ENCODE measurements around the gene LRRC75A. TPM values are rescaled to one million over a fixed set of nuclear protein-coding genes. Genes with fewer than 3 reads are reported as not detected.

The LRRC75A gene
- total RNA-seq, 6 donors from 2014 or later = 2.1 to 7.3 (median 5.2) TPM

DNA sequence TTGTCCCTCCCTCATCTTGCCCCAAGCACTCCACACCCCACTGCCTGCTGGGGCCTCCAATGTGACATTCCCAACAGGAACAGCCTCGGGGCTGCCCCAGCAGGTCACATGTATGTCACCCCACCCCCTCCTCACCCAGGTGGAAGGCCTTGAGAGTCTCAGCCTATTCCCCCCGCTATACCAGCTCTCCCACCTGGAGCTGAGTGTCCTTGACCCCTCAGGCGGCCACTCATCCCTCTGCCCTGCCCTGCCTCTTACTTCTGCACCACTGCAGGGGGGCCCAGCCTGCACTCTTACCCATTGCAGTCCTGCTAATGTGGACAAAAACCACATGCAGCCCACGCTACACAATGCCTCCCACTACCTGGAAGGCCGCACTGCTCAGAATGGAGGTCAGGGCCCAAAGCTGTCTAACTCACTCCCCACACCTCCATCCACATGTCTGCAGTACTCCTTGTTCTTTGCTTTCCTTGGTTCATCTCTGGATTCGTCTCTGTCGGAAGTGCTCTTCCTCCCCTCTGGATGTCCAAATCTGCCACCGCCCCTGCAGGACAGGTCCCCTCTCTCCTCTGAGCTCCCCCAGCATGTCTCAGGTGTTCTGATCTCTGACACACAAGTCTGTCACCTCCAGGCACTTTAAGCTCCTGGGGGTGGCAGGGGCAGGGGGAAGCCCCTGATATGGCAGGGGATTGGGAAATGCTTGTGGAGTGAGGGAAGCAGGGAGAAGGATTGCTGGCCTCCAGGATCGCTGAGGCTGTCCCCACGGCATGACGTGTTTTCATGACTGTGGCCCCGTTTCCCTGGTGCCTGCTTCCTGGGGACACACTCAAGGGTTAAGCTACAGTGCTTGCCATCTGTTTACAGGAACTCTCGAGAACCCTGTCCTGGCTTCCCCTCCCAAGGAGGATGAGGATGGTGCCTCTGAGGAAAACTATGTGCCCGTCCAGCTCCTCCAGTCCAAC lies 55.8 kb downstream of the LRRC75A start:
- H3K27me3 ChIP-seq = no peaks in the 10 kb centered on the region
- TF ChIP-seq EP300 (IDR thresholded peaks at IDR 0.05) (no peak), POLR2A (IDR thresholded peaks at IDR 0.05) (no peak), POLR2AphosphoS5 (IDR thresholded peaks at IDR 0.05) (no peak)
- TF ChIP-seq, protein P1, sequence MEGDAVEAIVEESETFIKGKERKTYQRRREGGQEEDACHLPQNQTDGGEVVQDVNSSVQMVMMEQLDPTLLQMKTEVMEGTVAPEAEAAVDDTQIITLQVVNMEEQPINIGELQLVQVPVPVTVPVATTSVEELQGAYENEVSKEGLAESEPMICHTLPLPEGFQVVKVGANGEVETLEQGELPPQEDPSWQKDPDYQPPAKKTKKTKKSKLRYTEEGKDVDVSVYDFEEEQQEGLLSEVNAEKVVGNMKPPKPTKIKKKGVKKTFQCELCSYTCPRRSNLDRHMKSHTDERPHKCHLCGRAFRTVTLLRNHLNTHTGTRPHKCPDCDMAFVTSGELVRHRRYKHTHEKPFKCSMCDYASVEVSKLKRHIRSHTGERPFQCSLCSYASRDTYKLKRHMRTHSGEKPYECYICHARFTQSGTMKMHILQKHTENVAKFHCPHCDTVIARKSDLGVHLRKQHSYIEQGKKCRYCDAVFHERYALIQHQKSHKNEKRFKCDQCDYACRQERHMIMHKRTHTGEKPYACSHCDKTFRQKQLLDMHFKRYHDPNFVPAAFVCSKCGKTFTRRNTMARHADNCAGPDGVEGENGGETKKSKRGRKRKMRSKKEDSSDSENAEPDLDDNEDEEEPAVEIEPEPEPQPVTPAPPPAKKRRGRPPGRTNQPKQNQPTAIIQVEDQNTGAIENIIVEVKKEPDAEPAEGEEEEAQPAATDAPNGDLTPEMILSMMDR (IDR thresholded peaks at IDR 0.05) = no peak
- 60 to 70% methylated on average over 10 to 14 of the region's 14 CpGs for WGBS, 2 donors
- ATAC-seq (ENCODE audit: low FRiP score in 2 of 2) (no peak), DNase-seq (no peak)
- H3K4me3 ChIP-seq = no peak overlapping the region
- H3K4me1 ChIP-seq = peaks cover 16 to 24% (median 19%) of the 10 kb centered on the region in 4 donors
- peak overlapping the region in 1 of 4 donors; percentile 9 for H3K27ac ChIP-seq
- H3K36me3 ChIP-seq = peaks cover 0 to 25% (median 12%) of the 10 kb centered on the region in 4 donors
- H3K9me3 ChIP-seq = no peaks in the 10 kb centered on the region

DNA sequence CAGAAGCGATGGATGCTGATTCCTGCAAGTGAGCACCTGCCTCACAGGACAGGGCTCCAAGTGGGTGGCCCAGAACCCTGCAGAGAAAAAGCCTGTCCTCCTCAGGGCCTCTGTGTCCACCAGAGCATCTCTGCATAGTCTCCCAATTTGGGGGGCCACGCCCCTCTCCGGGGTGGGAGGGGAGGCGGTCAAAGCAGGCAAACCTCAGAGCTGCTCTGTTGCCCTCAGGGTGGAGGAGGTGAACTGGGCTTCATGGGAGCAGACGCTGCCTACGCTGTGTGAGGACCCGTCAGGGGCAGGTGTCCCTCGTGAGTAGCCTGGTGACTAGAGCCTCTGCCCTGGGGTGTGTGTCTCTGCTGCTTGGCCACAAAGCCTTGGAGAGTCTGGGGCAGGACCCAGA lies 57.3 kb downstream of the LRRC75A start:
- ATAC-seq (ENCODE audit: low FRiP score in 2 of 2) (no peak), DNase-seq (no peak)
- TF ChIP-seq, protein P1 (IDR thresholded peaks at IDR 0.05) = no peak
- no peak for TF ChIP-seq EP300 (IDR thresholded peaks at IDR 0.05)
- TF ChIP-seq POLR2AphosphoS5 (IDR thresholded peaks at IDR 0.05) = no peak
- TF ChIP-seq POLR2A (IDR thresholded peaks at IDR 0.05) = no peak
- WGBS, 2 donors = 40 to 74% methylated on average over 1 to 8 of the region's 8 CpGs
- Histone ChIP-seq H3K27ac (no peak overlapping the region), H3K4me1 (peaks cover under 1 to 9% (median 5%) of the 10 kb centered on the region in 4 donors), H3K9me3 (no peaks in the 10 kb centered on the region), H3K27me3 (no peaks in the 10 kb centered on the region), H3K36me3 (peaks cover 0 to 25% (median 9%) of the 10 kb centered on the region in 4 donors), H3K4me3 (no peak overlapping the region)

DNA sequence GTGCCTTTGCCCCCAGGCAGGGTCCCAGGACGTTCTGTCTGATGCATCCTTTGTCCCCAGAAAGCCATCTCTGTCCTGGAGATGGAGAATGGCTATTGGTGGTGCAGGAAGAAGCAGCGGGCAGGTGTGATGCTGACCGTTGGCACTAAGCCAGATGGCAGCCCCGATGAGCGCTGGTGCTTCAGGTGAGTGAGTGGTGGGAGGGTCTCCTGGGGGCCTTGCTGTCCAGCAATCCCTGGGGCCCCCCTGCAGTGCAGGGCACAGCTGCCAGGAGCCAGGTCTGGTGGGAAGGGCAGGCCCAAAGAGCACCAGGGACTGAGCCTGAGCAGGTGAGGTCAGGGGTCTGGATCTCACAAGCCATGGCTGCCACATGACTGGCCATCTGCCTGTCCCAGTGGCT lies 58.5 kb downstream of the LRRC75A start:
- TF ChIP-seq EP300 (IDR thresholded peaks at IDR 0.05) = no peak
- TF ChIP-seq, protein P1 (IDR thresholded peaks at IDR 0.05) = no peak
- TF ChIP-seq POLR2A (IDR thresholded peaks at IDR 0.05) = no peak
- no peak for TF ChIP-seq POLR2AphosphoS5 (IDR thresholded peaks at IDR 0.05)
- DNase-seq (no peak), ATAC-seq (ENCODE audit: low FRiP score in 2 of 2) (no peak)
- H3K27ac ChIP-seq = no peak overlapping the region
- H3K9me3 ChIP-seq = no peaks in the 10 kb centered on the region
- H3K4me3 ChIP-seq = no peak overlapping the region
- H3K27me3 ChIP-seq = no peaks in the 10 kb centered on the region
- H3K4me1 ChIP-seq = peaks cover 0 to 6% (median 5%) of the 10 kb centered on the region in 4 donors
- H3K36me3 ChIP-seq = peaks cover 0 to 35% (median 16%) of the 10 kb centered on the region in 4 donors
- 93 to 94% methylated on average over 4 of the region's 5 CpGs for WGBS, 2 donors

DNA sequence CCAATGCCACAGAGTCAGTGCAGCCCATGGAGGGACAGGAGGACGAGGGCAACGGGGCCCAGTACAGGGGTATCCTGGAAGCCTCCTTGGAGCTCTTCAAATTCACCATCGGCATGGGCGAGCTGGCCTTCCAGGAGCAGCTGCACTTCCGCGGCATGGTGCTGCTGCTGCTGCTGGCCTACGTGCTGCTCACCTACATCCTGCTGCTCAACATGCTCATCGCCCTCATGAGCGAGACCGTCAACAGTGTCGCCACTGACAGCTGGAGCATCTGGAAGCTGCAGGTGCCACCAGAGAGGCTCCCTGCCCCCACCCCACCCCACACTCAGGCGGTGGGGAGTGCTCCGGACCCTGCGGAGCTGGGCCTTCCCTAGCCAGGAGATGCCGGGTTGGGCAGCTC lies 60.0 kb downstream of the LRRC75A start:
- Histone ChIP-seq H3K4me1 (peaks cover 0 to 3% (median 0%) of the 10 kb centered on the region in 4 donors), H3K9me3 (no peaks in the 10 kb centered on the region), H3K27ac (no peak overlapping the region), H3K4me3 (no peak overlapping the region), H3K27me3 (no peaks in the 10 kb centered on the region), H3K36me3 (peaks cover 5 to 50% (median 31%) of the 10 kb centered on the region in 4 donors)
- WGBS, 2 donors = 90 to 95% methylated on average over 8 to 15 of the region's 15 CpGs
- no peak for DNase-seq
- no peak for TF ChIP-seq EP300 (IDR thresholded peaks at IDR 0.05)
- TF ChIP-seq POLR2AphosphoS5 (IDR thresholded peaks at IDR 0.05) = no peak
- ATAC-seq (ENCODE audit: low FRiP score in 2 of 2) = no peak

DNA sequence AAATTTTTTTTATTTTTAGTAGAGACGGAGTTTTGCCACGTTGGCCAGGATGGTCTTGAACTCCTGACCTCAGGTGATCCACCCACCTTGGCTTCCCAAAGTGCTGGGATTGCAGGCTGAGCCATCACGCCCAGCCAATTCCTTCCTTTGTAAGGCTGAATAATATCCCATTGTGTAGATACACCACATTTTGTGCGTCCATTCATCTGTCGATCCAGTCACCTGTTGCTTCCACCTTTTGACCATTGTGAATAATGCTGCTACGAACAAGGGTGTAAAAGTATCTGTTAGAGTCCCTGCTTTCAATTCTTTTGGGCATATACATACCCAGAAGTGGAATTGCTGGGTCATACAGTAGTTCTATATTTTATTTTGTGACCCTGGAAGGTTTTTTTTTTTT lies 61.3 kb downstream of the LRRC75A start:
- H3K4me3 ChIP-seq = no peak overlapping the region
- whole genome bisulfite sequencing, 2 donors = 77 to 83% methylated on average over 6 of the region's 6 CpGs
- no peak for ATAC-seq (ENCODE audit: low FRiP score in 2 of 2)

More for the DNA sequence above, 61.3 kb downstream of the LRRC75A start:
- H3K9me3 ChIP-seq = no peaks in the 10 kb centered on the region
- DNase-seq = no peak
- H3K27me3 ChIP-seq = no peaks in the 10 kb centered on the region
- peaks cover 0 to 3% (median 0%) of the 10 kb centered on the region in 4 donors for H3K4me1 ChIP-seq
- TF ChIP-seq EP300 (IDR thresholded peaks at IDR 0.05) = no peak
- no peak for TF ChIP-seq POLR2A (IDR thresholded peaks at IDR 0.05)
- H3K27ac ChIP-seq = no peak overlapping the region
- H3K36me3 ChIP-seq = peaks cover 8 to 64% (median 44%) of the 10 kb centered on the region in 4 donors
